ENCODE results near the gene PAX8. TPM values are rescaled to one million over a fixed set of nuclear protein-coding genes. Genes with fewer than 3 reads are reported as not detected.
"Not testable (repeated sequence)": the region's sequence is repeated elsewhere in the genome, so short reads cannot be mapped to it uniquely, and the experiment has no call there.

Gene PAX8
- total RNA-seq, 1 experiment from 2014 or later = not detected

DNA sequence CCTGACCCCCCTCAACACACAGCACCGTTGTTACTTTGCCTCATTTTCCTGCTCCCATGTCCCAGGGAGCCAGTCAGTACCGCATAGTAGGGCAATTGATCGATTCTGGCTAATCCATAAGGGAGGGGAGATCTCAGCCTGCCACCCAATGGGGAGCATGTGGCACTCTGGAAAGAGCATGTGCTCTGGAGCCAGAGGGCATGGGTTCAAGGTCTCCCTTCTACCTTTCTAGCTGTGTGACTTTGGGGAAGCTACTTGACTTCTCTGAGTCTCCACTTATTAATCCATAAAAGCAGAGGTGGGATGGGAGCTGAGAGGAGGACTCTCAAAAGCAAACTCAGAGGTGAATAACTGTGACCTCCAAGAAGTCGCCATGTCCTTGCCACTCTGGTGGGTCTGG lies 27.5 kb upstream of the PAX8 start:
- not testable (repeated sequence) for H3K9me3 ChIP-seq (replicated peaks); H3K36me3 ChIP-seq; H3K4me3 ChIP-seq; H3K27me3 ChIP-seq (replicated peaks); H3K27ac ChIP-seq; H3K4me1 ChIP-seq (replicated peaks); DNase-seq (ENCODE audit: low read depth in 1 of 2, low spot score in 2 of 2)

DNA sequence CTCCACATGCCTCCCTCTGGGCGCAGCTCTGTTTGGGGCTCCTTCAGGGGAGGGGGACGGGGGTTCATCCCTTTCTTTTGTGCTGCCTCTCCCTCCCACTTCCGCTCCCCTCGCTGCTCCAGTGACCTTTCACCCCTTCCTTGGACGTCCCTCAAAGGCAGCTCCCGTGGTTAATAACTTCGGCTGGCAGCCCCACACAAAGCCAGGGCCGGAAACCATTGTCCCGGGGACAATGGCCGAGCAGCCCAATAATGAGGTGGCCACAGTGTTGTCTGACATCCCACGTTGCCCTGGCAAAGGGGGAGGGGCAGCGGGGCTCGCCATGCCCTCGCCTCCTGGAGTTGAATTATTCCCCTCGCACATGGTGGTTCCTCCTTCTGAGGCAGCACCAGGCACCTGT lies 27.0 kb upstream of the PAX8 start:
- H3K27me3 ChIP-seq (replicated peaks); H3K27ac ChIP-seq; H3K4me3 ChIP-seq; H3K4me1 ChIP-seq (replicated peaks); H3K9me3 ChIP-seq (replicated peaks); DNase-seq (ENCODE audit: low read depth in 1 of 2, low spot score in 2 of 2); H3K36me3 ChIP-seq: not testable (repeated sequence)

DNA sequence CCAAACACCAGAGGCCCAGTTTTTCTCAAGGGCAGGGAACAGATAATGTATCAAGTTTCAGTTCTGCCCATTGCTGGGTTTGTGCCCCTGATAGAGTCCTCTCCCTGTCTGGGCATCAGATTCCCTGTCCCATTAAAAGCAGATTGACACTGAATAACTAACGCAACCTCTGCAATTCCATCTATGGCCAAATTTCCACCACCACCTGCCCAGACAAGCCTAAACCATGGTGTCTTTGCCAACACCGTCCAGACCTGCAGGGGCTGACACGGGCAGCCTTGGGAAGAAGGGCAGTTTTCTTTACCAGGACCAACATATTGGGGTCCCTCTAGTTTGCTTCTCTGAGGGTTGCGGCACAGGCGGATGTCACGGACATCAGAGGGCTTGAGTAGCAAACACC lies 26.4 kb upstream of the PAX8 start:
- Histone ChIP-seq H3K4me3 (no peak overlapping the region), H3K36me3 (no peaks in the 10 kb centered on the region), H3K27me3 (replicated peaks) (no peaks in the 10 kb centered on the region), H3K9me3 (replicated peaks) (no peaks in the 10 kb centered on the region), H3K4me1 (replicated peaks) (no peaks in the 10 kb centered on the region), H3K27ac (no peak overlapping the region)
- DNase-seq (ENCODE audit: low read depth in 1 of 2, low spot score in 2 of 2) = no peak

DNA sequence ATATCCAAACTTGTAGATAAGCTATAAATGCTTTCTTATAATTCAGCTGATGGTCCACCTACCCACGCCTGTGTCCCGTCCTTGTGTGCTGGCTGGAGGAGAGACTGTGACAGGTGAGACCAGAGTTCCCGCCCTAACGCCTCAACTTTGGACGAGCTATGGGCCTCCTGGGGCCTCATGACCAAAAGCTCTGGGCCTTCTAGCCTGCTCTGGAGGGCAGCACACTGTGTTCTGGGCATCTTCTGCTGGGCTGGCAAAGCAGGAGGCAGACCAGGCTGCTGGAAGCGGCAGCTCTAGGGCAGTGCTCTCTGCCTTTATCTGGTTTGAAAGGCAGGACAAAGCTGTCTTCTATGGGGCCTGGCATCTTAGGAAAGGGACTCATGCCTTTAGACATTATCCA lies 26.0 kb upstream of the PAX8 start:
- Histone ChIP-seq H3K27me3 (replicated peaks) (no peaks in the 10 kb centered on the region), H3K4me3 (no peak overlapping the region), H3K27ac (no peak overlapping the region), H3K9me3 (replicated peaks) (no peaks in the 10 kb centered on the region), H3K4me1 (replicated peaks) (no peaks in the 10 kb centered on the region), H3K36me3 (no peaks in the 10 kb centered on the region)
- no peak for DNase-seq (ENCODE audit: low read depth in 1 of 2, low spot score in 2 of 2)

DNA sequence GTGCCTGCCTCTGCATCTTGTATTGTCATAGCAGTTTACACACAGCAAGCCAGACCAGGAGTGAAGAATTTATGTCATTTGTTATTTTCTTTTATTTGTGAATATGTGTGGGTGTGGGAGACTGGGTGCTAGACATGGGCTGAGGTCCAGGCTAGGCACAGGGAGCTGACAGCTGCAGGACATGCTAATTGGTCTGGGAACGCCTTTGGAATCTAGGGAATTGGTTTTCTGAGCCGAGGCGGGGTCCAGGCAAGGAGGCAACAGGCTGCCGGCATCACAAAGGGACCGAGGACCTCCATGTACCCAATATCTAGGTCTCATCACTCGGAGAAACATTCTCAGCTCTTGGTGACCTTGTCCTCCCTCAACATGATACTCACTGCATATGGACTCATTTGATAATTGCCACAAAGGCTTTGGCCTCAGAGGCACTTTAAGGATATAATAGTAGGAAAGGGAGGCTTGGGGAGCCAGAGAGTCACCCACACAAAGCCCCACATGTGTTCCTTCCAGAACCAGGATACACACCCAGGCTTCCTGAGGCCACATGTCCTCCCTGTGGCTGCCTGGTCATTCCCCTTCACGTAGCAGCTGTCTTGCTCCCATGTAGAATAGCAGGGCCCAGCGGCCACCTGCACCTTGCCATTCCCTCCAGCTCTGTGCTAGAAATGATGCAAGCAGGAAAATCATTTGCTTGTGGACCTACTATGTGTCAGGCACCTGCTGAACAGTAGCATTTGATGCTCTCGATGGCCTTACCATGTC lies 23.7 kb upstream of the PAX8 start:
- not testable (repeated sequence) for H3K27ac ChIP-seq

DNA sequence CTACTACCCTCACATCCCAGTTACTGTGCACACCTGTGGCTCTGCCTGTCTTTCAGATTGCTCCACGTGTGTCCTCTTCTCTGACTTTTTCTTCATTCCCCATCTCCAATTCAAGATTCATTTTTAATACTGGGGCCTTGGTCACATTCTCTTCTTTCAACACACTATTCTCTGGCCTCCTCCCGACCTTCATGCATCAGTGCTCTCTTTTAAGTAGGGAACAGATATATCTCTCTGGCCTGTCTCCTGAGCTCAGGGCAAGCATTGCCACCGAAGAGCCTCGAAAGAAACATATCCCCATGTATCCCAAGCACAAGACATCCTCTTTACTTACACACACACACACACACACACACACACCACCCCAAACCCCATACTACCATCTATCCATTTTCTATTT lies 21.6 kb upstream of the PAX8 start:
- H3K9me3 ChIP-seq (replicated peaks) = no peaks in the 10 kb centered on the region
- DNase-seq (ENCODE audit: low read depth in 1 of 2, low spot score in 2 of 2) = no peak
- H3K27ac ChIP-seq = no peak overlapping the region
- H3K4me3 ChIP-seq = no peak overlapping the region
- no peaks in the 10 kb centered on the region for H3K27me3 ChIP-seq (replicated peaks)
- no peaks in the 10 kb centered on the region for H3K36me3 ChIP-seq
- H3K4me1 ChIP-seq (replicated peaks) = no peaks in the 10 kb centered on the region

More for the DNA sequence above, 23.7 kb upstream of the PAX8 start:
- H3K4me1 ChIP-seq (replicated peaks); H3K4me3 ChIP-seq; H3K9me3 ChIP-seq (replicated peaks); DNase-seq (ENCODE audit: low read depth in 1 of 2, low spot score in 2 of 2); H3K27me3 ChIP-seq (replicated peaks); H3K36me3 ChIP-seq: not testable (repeated sequence)

DNA sequence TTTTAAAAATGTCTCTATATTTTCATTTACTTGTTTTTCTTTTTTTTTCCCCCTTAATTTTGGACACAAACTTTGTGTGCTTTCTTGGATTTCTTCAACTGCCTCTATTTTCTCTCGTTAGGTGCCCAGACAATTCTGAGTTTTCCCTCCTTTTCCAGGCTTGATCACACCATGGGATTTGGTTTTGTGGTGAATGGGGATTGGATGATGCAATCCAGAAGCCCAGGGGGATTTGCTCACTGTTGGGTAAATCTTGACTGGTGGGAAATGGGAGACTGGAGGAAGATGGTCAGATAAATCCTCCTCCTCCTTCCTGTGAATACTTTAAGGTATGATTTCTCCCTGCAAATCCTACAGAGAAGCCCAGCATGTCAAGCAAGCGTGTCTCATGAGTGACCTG lies 19.5 kb upstream of the PAX8 start:
- Histone ChIP-seq H3K36me3 (no peaks in the 10 kb centered on the region), H3K27me3 (replicated peaks) (no peaks in the 10 kb centered on the region), H3K27ac (no peak overlapping the region), H3K9me3 (replicated peaks) (no peaks in the 10 kb centered on the region), H3K4me1 (replicated peaks) (no peaks in the 10 kb centered on the region), H3K4me3 (no peak overlapping the region)
- DNase-seq (ENCODE audit: low read depth in 1 of 2, low spot score in 2 of 2) = no peak

DNA sequence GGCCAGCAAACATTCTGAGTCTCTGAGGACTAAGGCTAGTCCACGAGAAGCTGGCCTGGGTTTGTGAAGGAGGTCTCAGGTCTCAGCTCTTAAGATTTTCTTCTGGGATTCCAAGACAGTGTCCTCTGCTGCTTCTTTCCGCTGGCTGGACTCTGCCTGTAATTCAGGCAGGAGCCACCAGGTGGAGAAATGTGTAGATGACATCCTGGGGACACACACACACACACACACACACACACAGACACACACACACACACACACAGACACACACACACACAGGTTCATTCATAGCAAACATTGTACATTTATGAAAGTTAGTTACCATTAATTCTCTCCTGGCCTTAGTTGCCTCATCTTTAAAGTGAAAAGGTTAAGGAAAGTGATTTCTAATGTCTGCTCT lies 18.9 kb upstream of the PAX8 start:
- not testable (repeated sequence) for H3K27me3 ChIP-seq (replicated peaks)

DNA sequence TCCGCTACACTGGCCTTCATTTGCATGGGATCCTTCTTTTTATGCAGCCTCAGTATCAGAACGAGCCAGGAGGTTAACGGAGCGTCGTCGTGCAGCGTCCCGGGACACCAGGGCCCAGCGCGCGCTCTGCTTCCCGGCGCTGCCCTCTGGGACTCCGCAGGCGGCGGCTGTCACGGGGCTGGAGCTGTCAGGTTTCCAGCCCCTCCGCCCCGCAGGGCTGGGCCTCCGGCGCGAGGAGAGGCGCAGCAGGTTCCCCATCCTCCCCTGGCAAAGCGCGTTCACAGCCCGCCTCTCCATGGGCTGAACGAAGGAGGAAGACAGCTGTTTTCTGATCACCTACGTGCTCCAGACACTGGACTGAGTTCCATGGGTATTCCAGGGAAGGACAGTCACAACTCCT lies 12.5 kb upstream of the PAX8 start:
- Histone ChIP-seq H3K27me3 (replicated peaks) (no peaks in the 10 kb centered on the region), H3K27ac (no peak overlapping the region), H3K36me3 (no peaks in the 10 kb centered on the region), H3K4me1 (replicated peaks) (peaks cover under 1% of the 10 kb centered on the region; the same call in 1 of the 2 replicates), H3K4me3 (no peak overlapping the region), H3K9me3 (replicated peaks) (no peaks in the 10 kb centered on the region)
- DNase-seq (ENCODE audit: low read depth in 1 of 2, low spot score in 2 of 2) = no peak

More for the DNA sequence above, 18.9 kb upstream of the PAX8 start:
- not testable (repeated sequence) for H3K4me3 ChIP-seq; H3K27ac ChIP-seq; H3K9me3 ChIP-seq (replicated peaks); DNase-seq (ENCODE audit: low read depth in 1 of 2, low spot score in 2 of 2); H3K36me3 ChIP-seq; H3K4me1 ChIP-seq (replicated peaks)

DNA sequence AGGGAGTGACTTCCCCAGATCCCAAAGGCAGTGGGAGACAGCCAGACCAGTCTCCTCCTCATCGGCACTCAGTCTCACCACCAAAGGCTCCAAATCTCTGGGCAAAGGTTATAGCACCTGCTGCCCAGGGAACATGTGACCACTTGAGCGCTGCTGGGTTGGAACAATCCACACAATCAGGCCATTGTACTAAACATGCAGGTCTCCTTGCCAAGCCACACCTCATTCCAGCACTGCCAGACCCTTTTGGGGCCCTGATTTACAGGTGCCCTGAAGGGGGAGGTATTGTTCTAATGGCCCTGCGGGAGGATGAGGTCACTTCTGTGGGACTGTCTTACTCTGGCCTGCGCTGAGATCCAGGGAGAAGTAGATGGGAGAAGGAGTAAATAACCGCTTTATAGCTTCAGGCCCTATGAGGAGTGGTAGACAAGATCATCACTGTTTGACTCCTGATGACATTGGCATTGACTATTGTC lies 10.0 kb upstream of the PAX8 start:
- H3K27me3 ChIP-seq (replicated peaks); H3K36me3 ChIP-seq; H3K4me3 ChIP-seq; H3K27ac ChIP-seq; DNase-seq (ENCODE audit: low read depth in 1 of 2, low spot score in 2 of 2); H3K9me3 ChIP-seq (replicated peaks): not testable (repeated sequence)
- H3K4me1 ChIP-seq (replicated peaks) = peaks cover 23% of the 10 kb centered on the region

DNA sequence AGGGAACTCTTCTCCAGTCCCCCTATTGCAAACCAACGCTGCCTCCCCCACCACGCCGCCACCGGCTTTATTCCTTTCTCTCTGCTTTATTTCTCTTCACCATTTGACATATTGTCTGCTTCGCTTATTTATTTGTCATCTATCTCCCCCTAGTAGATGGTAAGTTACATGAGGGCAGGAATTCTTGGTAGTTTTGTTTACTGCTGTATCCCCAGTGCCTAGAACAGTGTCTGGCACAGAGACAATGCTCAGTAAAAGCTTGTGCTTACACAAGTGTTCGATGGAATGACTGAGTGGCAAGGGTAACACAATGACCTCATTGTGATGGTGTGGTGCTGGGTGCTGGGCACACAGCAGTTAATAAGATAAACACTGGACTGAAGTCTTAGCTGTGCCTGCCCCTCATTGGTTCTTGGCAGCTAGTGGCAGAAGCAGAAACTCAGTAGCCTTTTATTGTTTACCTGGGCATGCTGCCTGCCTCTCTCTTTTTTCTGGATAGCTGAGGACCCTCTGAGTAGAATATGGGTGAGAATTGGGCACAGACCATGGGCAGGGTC lies 9.5 kb upstream of the PAX8 start:
- H3K36me3 ChIP-seq; H3K27ac ChIP-seq; H3K9me3 ChIP-seq (replicated peaks); H3K27me3 ChIP-seq (replicated peaks); DNase-seq (ENCODE audit: low read depth in 1 of 2, low spot score in 2 of 2); H3K4me3 ChIP-seq: not testable (repeated sequence)
- peaks cover 26% of the 10 kb centered on the region for H3K4me1 ChIP-seq (replicated peaks)

DNA sequence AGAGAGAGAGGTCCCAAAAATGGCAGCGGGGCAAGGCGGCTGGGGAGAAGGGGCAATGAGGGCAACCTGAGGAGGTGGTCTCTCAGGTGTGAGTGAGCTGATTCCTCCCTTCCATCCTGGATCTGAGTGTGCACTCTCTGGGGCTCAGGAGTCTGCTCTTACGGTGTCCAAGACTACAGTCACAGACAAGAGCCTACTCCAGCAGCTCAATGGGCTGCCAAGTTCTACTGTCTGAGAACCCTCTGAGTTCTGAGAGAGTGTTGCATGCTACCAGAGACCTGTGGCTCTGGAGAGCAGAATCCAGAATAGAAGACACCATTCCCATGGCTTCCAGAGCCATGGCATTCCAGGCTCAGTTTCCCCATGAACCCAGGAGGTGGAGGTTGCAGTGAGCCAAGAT lies 7.1 kb upstream of the PAX8 start:
- Histone ChIP-seq H3K27ac (peak overlapping the region; percentile 98), H3K4me3 (no peak overlapping the region), H3K4me1 (replicated peaks) (peaks cover 50% of the 10 kb centered on the region), H3K36me3 (no peaks in the 10 kb centered on the region), H3K27me3 (replicated peaks) (no peaks in the 10 kb centered on the region), H3K9me3 (replicated peaks) (no peaks in the 10 kb centered on the region)
- DNase-seq (ENCODE audit: low read depth in 1 of 2, low spot score in 2 of 2) = no peak

DNA sequence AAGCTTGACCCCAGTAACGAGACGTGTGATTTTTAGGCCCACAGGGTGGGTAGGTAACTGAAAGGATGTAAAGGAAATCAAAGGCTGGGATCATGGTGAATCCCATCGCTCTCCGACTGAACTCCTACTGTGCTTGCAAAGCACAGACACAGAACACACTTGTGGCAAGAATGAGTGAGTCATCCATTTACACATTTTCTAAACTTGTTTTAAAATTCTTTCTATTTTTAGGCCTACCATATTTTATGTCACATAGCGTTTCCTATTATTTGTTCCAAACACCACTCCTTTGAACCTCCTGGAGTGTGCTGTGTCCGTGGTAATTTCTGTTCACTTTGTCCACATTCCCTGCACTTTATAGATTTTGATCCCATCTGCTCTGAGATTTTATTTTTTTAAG lies 6.3 kb upstream of the PAX8 start:
- H3K27ac ChIP-seq = peak overlapping the region; percentile 98
- not testable (repeated sequence) for H3K9me3 ChIP-seq (replicated peaks)
- peak; percentile 65 to 74 for DNase-seq (ENCODE audit: low read depth in 1 of 2, low spot score in 2 of 2)

DNA sequence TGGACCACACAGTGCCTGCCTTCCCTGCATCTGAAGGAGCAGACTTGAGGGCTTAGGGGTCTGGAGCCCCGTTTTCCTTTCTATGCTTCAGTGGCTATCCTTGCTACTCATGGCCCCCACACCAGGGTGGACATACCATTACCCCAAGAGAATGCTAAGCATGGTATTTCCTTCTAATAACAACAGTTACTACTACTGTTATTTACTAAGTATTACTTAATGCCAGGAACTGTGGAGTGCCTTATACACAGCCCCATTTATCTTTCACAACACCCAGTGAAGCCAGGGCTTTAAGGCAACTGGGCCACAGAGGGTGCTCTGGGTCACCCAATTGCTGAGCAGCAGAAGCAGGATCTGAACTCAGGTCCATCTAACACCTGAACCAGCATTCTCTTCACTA lies 5.8 kb upstream of the PAX8 start:
- peak overlapping the region; percentile 98 for H3K27ac ChIP-seq
- H3K4me1 ChIP-seq (replicated peaks) = peaks cover 52% of the 10 kb centered on the region
- H3K27me3 ChIP-seq (replicated peaks) = no peaks in the 10 kb centered on the region
- no peak for DNase-seq (ENCODE audit: low read depth in 1 of 2, low spot score in 2 of 2)
- H3K36me3 ChIP-seq = no peaks in the 10 kb centered on the region
- H3K9me3 ChIP-seq (replicated peaks) = no peaks in the 10 kb centered on the region
- no peak overlapping the region for H3K4me3 ChIP-seq

More for the DNA sequence above, 6.3 kb upstream of the PAX8 start:
- not testable (repeated sequence) for H3K36me3 ChIP-seq; H3K4me3 ChIP-seq; H3K27me3 ChIP-seq (replicated peaks)
- peaks cover 52% of the 10 kb centered on the region for H3K4me1 ChIP-seq (replicated peaks)

All from SJSA1 (cell line).